CD4-positive, alpha-beta T cell treated with Interleukin-6 for 4 hours (primary cell): ENCODE data around the gene ARL6IP1.
"Not testable (repeated sequence)": the region's sequence is repeated elsewhere in the genome, so short reads cannot be mapped to it uniquely, and the experiment has no call there.

Experiments used
- DNase-seq: peaks from one replicate; pipeline ENCODE4 v3.0.0-alpha.2; 2020; ENCODE audit warnings: mixed read lengths

Gene ARL6IP1

DNA sequence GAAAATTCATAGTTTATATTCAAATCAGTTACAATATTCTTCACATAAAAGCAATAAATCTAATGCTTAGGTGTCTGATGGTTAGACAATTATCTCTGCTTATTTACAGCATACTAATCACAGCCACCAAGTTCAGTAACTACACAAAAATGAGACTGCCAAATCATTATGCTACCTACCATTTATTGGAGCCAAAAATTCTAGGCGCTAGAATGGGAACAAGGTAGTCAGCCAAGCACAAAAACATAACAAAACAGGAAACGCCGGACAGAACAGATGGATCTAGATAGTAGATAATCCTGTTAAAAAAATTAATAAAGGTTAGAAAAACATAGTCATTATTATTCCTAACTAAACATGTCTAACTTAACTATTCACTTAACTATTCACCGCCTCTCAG lies 3.6 kb downstream of the ARL6IP1 start:
- DNase-seq: no peak

GRCh38 chr16:18796377-18796776 lies 5.0 kb downstream of the ARL6IP1 start:
- no peak for DNase-seq

DNA sequence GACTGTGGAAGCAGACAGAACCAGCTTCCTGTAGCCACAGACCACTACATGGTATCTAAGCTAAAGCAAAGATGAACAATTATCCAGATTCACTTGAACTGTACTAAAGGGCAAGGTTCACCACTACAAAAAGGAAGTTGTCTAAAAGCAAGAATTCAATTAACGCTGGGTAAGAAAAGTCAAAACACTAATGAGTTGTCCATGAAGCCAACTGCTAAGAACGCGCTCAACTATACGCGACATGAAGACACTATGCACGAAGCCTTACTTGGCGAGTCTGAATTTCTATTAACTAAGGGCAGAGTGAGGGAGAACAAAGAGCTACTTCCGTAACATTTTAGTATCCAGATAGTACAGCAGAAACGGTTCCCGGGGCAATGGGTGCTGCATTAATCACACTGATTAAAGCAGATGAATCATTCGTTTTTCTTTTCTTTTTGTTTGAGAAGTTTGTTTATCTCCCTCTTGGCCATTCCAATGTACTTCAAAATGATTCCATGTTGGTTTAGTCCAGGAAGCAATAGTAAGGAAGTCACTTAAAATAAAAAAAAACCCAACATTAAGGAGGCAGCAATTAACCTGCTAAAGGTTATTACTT lies 8.4 kb downstream of the ARL6IP1 start:
- DNase-seq: no peak

DNA sequence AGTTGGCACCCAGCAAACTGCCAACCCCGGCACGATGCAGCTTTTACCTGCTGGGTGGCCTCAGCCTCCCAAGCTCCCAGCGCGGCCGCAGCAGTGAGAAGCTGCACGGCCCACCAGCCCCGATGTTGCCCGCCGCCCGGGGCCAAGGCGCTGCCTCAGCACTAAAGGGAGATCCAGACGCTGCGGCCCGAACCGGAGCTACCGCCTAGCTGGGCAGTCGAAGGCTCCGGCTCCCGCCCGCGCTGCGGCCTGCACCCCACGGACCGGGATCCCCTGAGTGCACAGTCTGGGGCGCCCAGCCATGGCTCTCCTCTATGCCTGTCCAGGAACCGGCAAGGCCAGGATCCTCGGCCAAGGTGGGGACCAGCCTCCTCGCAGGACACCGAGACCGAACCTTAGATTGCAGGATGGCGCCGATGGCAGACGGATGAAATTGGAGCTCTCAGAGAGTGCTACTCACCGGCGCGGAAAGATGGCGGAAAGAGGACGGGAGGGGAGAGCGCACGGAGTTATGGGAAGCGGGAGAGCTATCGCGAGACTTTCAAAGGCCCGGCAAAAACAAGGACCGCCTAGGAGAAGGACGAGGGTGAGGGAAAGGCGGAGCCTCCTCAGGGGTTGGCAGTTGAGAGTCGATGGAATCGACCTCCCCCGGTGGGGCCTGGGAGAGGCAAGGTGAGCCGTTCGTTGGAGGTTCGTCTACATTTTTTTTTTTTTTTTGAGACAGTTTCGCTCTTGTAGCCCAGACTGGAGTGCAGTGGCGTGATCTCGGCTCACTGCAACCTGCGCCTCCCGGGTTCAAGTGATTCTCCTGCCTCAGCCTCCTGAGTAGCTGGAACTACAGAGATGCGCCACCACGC lies 11.3 kb downstream of the ARL6IP1 start, which contains the start of gene RPS15A:
TSS of gene RPS15A (minus strand) at position 485 of the 857 bp plus-strand sequence. CDS start 1,221 bp downstream, outside the sequence.
- DNase-seq: peak; percentile 93

DNA sequence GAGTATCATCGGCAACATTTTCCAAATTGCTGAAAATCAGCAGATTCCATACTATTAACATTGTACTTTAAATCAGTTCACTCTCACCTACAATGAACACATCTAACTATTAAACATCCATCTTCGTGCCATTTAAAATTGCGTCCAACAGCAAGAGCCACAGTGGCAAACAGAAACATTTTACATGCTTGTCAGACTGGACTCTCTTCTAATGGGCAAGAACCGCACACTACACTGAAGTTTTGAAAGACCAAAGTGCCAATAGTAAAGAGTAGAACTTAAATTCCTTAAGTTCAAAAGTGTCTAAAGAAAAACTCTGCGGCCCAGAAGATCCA lies 11.9 kb downstream of the ARL6IP1 start:
- no peak for DNase-seq

DNA sequence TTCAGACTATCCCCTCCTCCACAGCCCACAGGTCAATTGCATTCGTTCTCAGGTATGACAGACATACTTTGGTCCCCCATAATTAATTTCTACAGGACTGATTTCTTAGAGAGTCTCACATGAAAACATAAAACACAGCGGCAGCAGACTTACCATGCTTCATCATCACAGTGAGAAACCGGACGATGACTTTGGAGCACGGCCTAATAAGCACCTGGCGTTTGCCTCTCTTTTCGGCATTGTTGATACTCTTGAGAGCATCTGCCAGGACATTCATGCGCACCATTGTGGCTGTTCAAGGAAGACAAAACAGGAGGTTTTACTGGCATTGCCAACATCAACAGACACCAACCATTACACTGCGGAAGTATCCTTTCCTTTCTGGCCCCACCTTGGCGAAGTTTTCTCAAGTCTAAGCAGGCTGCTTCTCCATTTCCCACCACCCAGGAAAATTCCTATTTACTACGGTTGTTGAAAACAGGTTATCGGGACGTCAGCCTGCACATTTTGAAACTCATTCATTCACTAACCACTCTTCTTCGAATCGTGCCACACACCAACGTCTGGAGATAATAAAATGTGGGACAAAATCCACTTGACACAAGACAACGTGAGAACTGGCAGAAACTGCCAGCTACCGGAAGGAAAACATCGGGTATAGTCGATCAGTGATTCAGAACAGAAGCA lies 12.4 kb downstream of the ARL6IP1 start:
- no peak for DNase-seq

GRCh38 chr16:18784917-18785623 lies 16.3 kb downstream of the ARL6IP1 start:
- no peak for DNase-seq

DNA sequence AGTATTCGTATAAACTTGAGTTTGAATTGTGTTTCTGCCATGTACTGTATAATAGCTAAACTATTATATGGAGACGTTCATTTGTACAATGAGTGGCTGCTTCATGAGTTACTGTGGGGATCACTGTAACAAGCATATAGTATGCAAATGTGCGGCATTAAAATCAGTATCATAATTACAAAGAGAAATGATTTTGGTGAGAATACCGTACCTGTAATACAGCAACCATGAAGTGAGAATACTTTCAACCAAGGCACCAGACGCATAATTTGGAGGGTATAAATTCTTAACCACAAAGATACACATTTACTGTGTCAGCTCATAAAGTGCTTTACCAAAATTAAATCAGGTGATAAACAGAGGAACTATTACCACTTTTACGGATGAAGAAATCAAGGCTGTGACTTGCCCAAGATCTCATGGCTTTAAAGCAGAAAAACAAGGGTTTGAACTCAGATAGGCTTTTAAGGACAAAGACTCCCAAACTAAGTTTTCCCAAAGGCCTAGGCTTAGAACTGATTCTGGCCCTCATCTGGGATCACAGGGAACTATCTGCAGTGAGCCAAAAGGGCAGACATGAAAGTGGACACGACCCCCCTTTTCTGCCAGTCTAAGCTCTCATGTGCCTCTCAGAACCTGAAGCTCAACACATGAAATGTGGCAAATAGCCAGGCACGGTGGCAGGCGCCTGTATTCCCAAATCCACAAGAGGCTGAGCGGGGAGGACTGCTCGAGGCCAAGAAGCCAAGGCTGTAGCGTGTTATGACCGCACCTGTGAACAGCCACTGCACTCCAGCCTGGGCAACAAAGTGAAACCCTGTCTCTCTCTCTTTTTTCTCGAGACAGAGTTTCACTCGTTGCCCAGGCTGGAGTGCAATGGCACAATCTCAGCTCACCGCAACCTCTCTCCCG lies 17.7 kb downstream of the ARL6IP1 start:
- DNase-seq: no peak

- DNase-seq: no peak
Measured at GRCh38 chr16:18782697-18783429, 18.5 kb downstream of the ARL6IP1 start.

GRCh38 chr16:18781232-18781631 lies 20.1 kb downstream of the ARL6IP1 start:
- DNase-seq: not testable (repeated sequence)

DNA sequence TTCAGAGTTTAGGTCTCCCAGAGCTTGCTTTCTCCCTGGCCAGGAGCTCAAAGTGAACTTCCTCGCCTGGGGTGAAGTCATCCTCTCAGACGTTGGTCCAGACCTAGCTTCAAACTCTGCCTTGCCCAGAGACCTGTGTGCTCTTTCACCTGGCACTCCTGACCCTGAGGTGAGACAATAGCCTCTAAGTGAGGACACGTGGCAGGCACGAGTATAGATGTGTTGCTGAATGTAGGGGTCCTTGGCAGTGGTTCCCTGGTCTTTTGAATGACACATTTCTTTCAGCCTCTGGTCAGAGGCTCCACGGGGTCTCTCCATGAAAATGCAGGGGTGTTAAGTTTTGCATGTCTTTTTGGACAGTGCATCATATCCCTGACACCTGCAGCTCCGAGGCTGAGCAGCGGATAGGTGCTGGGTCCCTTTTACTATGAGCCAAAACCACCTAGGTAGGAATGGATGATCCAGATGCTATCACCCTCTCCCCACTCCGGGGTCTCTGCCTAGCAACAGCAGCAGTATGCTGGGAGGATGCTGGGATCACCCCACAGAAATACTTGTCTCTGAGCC lies 20.8 kb downstream of the ARL6IP1 start:
- not testable (repeated sequence) for DNase-seq

- not testable (repeated sequence) for DNase-seq
Measured at GRCh38 chr16:18777664-18778063, 23.7 kb downstream of the ARL6IP1 start.

GRCh38 chr16:18776334-18776733 lies 25.0 kb downstream of the ARL6IP1 start:
- not testable (repeated sequence) for DNase-seq

- not testable (repeated sequence) for DNase-seq
Measured at GRCh38 chr16:18774651-18775050, 26.7 kb downstream of the ARL6IP1 start.

GRCh38 chr16:18772171-18772570 lies 29.2 kb downstream of the ARL6IP1 start:
- not testable (repeated sequence) for DNase-seq

DNA sequence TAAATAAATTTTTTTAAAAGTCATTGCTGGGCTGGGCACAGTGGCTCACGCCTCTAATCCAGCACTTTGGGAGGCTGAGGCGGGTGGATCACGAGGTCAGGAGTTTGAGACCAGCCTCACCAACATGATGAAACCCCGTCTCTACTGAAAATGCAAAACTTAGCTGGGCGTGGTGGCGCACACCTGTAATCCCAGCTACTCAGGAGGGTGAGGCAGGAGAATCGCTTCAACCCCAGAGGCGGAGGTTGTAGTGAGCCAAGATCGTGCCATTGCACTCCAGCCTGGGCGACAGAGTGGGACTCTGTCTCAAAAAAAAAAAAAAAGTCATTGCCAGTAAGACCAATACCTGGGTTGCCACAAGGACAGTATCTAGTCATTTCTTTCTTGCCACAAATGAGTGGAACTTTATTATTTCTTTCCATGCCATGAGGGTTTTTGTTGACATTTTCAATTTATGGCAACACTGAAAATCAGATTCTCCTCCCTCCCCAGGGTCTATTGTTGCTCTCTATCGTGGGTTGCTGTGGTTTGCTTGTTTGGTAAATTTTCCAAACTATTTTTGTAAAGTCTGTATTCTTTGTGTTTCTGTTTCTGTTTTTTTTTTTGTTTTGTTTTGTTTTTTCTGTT lies 30.9 kb downstream of the ARL6IP1 start:
- not testable (repeated sequence) for DNase-seq

GRCh38 chr16:18767217-18767616 lies 34.1 kb downstream of the ARL6IP1 start:
- DNase-seq: not testable (repeated sequence)

DNA sequence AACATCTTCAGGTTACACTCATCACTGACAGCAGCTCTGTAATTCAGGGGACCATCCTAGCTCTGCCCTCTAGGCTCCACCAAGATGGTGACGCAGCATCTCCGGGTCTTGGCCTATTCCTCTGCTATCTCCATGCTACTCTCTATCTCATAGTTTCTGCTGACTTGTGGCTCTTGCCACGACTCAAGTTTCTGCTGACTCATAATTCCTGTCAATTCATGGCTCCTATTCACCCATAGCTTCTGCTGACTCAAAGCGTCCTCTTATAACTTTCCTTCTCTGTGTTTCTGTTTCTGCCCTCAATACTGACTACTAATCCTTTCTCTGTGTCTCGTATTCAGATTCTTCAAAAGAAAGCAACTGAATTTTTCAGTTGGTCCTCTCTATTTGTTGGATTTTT lies 38.6 kb downstream of the ARL6IP1 start:
- DNase-seq: not testable (repeated sequence)

DNA sequence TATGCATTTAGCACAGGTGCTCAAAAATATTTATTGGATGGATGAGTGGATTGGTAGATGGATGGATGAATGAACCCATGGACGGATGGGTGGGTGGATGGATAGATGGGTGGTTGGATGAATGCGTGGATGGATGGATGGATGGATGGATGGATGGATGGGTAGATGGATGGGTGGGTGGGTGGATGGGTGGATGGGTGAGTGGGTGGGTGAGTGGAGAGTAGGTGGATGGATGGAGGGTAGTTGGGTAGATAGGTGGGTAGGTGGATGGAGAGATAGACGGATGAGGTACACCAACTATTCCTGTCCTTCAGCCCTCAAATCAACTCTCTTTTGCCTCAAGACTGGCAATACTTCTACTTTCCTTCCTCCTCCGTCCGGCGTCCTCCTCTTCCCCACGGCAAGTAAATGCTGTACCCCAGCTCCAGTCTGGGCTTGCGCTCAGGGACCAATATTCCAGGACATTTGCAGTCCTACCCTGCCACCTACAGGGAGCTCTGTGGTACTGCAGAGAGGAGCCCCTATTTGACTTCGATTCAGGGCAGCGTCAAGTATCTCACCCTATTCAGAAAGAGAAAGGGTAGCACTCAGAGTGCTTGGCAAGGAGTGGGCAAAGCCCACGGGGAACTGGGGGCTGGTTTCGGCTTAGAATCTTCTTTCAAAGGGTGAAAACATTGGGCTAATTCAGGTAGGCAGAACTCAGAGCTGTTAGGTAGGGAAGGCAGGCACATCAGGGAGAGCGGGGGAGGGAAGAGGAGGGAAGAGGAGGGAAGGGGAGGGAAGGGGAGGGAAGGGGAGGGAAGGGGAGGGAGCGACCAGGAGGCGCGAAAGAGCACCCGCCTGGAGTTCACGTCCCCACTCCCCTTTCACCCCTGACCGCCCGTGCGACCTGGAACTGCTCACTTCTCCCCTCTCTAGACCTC lies 41.5 kb downstream of the ARL6IP1 start:
- DNase-seq: not testable (repeated sequence)
